IMR-90 (cell line): ENCODE measurements around the gene MPZL2. TPM values are rescaled to one million over a fixed set of nuclear protein-coding genes. Genes with fewer than 3 reads are reported as not detected.

Experiments
- ATAC-seq: fragments of 200-7000 bp; cut with Tn5 transposase; 2 replicates; pipeline ENCODE4 v1.9.1; 2020; ENCODE audit warnings: low read depth, mild to moderate bottlenecking, moderate library complexity
- Bru-seq: library from RNA; stranded (reverse); fragments of 400-500 nt; gene quantifications from one replicate; lab custom pipeline; 2021; lab: Mats Ljungman, UMichigan
- BruChase-seq, 2 experiments: library from RNA; stranded (reverse); fragments of 400-500 nt; gene quantifications; one replicate each; lab custom pipeline; 2021; lab: Mats Ljungman, UMichigan
- BruUV-seq: library from RNA; stranded (reverse); fragments of 400-500 nt; replicated peaks from 2 replicates; lab custom pipeline; 2021; lab: Mats Ljungman, UMichigan
- CTCF ChIA-PET: fragments of 300-600 bp; formaldehyde crosslinking; extraction: SDS; loops from one replicate; lab custom pipeline; 2021; ENCODE audit warnings: antibody characterized with exemption; lab: Yijun Ruan, JAX
- POLR2A ChIA-PET: fragments of 300-600 bp; sonication (Branson Sonifier 250); formaldehyde crosslinking; loops from one replicate; lab custom pipeline; 2022; ENCODE audit warnings: antibody characterized with exemption; ENCODE audit not compliant: unreplicated experiment; lab: Charles Lee
- DNase-seq: peaks from one replicate; pipeline ENCODE4 v3.0.0; 2013
- H2AFZ ChIP-seq: replicated peaks from 2 replicates; pipeline ENCODE3; 2013; ENCODE audit warnings: low read length, mild to moderate bottlenecking; ENCODE audit not compliant: poor library complexity
- H2AK5ac ChIP-seq: 2 replicates; pipeline ENCODE4 v1.6.1; 2013; ENCODE audit warnings: low read depth, low read length, inconsistent platforms
- H2AK9ac ChIP-seq: replicated peaks from 2 replicates; pipeline ENCODE3; 2013; ENCODE audit warnings: mild to moderate bottlenecking, low read depth, low read length, moderate library complexity; ENCODE audit not compliant: poor library complexity
- H2BK120ac ChIP-seq: 2 replicates; pipeline ENCODE4 v1.6.1; 2013; ENCODE audit warnings: low read depth, low read length, inconsistent platforms
- H2BK15ac ChIP-seq: 3 replicates; pipeline ENCODE4 v1.6.1; 2013; ENCODE audit warnings: low read depth, low read length, inconsistent platforms
- H2BK20ac ChIP-seq: 2 replicates; pipeline ENCODE4 v1.6.1; 2013; ENCODE audit warnings: low read depth, mild to moderate bottlenecking, inconsistent platforms, low read length, moderate library complexity
- H2BK5ac ChIP-seq: 2 replicates; pipeline ENCODE4 v1.6.1; 2013; ENCODE audit warnings: mild to moderate bottlenecking, low read depth, low read length, inconsistent platforms; ENCODE audit not compliant: poor library complexity, severe bottlenecking
- H3K14ac ChIP-seq: replicated peaks from 2 replicates; pipeline ENCODE4 v1.6.1; 2013; ENCODE audit warnings: low read depth, low read length, inconsistent platforms
- H3K18ac ChIP-seq: 2 replicates; pipeline ENCODE4 v1.6.1; 2013; ENCODE audit warnings: low read depth, low read length, control low read depth
- H3K23ac ChIP-seq: 2 replicates; pipeline ENCODE4 v1.6.1; 2013; ENCODE audit warnings: low read depth, low read length, inconsistent platforms
- H3K27ac ChIP-seq: 2 replicates; pipeline ENCODE4 v1.5.1; 2013; ENCODE audit warnings: mild to moderate bottlenecking, control low read depth, low read length; ENCODE audit not compliant: insufficient read depth
- H3K27me3 ChIP-seq: 2 replicates; pipeline ENCODE4 v1.6.1; 2013; ENCODE audit warnings: low read length; ENCODE audit not compliant: control insufficient read depth, insufficient read depth
- H3K36me3 ChIP-seq: 2 replicates; pipeline ENCODE4 v1.6.1; 2013; ENCODE audit warnings: low read length, mixed read lengths; ENCODE audit not compliant: control insufficient read depth, insufficient read depth
- H3K4ac ChIP-seq: 2 replicates; pipeline ENCODE4 v1.6.1; 2013; ENCODE audit warnings: low read depth, low read length, inconsistent platforms
- H3K4me1 ChIP-seq: 2 replicates; pipeline ENCODE4 v1.6.1; 2013; ENCODE audit warnings: low read length, mixed read lengths; ENCODE audit not compliant: control insufficient read depth, insufficient read depth
- H3K4me2 ChIP-seq: 2 replicates; pipeline ENCODE4 v1.6.1; 2013; ENCODE audit warnings: low read depth, mild to moderate bottlenecking, control low read depth, low read length, moderate library complexity
- H3K4me3 ChIP-seq: 2 replicates; pipeline ENCODE4 v1.5.1; 2013; ENCODE audit warnings: low read depth, mild to moderate bottlenecking, control low read depth, low read length, moderate library complexity; ENCODE audit not compliant: insufficient read depth
- H3K56ac ChIP-seq: 2 replicates; pipeline ENCODE4 v1.6.1; 2013; ENCODE audit warnings: low read length, inconsistent platforms; ENCODE audit not compliant: insufficient read depth; ENCODE audit errors: extremely low read depth
- H3K79me1 ChIP-seq, 2 experiments: 2 replicates each; pipeline ENCODE4 v1.6.1; 2013; ENCODE audit warnings: low read length in 2 of 2, inconsistent platforms in 1 of 2, low read depth in 1 of 2
- H3K9ac ChIP-seq: 2 replicates; pipeline ENCODE4 v1.6.1; 2013; ENCODE audit warnings: low read depth, low read length, control low read depth
- H3K9me1 ChIP-seq: 2 replicates; pipeline ENCODE4 v1.6.1; 2013; ENCODE audit warnings: low read length, inconsistent platforms; ENCODE audit not compliant: insufficient read depth
- H3K9me3 ChIP-seq: 2 replicates; pipeline ENCODE4 v1.6.1; 2013; ENCODE audit warnings: low read length; ENCODE audit not compliant: control insufficient read depth, insufficient read depth
- H4K20me1 ChIP-seq: 2 replicates; pipeline ENCODE4 v1.6.1; 2013; ENCODE audit warnings: low read length, inconsistent platforms; ENCODE audit not compliant: insufficient read depth
- H4K5ac ChIP-seq: 2 replicates; pipeline ENCODE4 v1.6.1; 2013; ENCODE audit warnings: mild to moderate bottlenecking, low read depth, low read length, control low read depth
- H4K8ac ChIP-seq, 2 experiments: 2 replicates each; pipeline ENCODE4 v1.6.1; 2013; ENCODE audit warnings: low read depth in 2 of 2, low read length in 2 of 2, control low read depth in 1 of 2, inconsistent platforms in 1 of 2
- H4K91ac ChIP-seq: 2 replicates; pipeline ENCODE4 v1.6.1; 2013; ENCODE audit warnings: low read depth, low read length, inconsistent platforms; ENCODE audit not compliant: insufficient read depth
- CEBPB ChIP-seq: IDR thresholded peaks from 2 replicates; pipeline ENCODE4 v1.6.1; 2012; ENCODE audit warnings: low read depth, low read length, improper control_type of control experiment
- MXI1 ChIP-seq: IDR thresholded peaks from 2 replicates; pipeline ENCODE4 v1.6.1; 2012; ENCODE audit warnings: low read depth, mild to moderate bottlenecking, low read length, moderate library complexity, borderline replicate concordance
- POLR2A ChIP-seq: IDR thresholded peaks from 2 replicates; pipeline ENCODE4 v1.6.1; 2012; ENCODE audit warnings: mild to moderate bottlenecking, low read depth, low read length
- RAD21 ChIP-seq: IDR thresholded peaks from 2 replicates; pipeline ENCODE4 v1.6.1; 2012; ENCODE audit warnings: low read length, improper control_type of control experiment
- USF2 ChIP-seq: fragments of 150-350 bp; IDR thresholded peaks from 2 replicates; pipeline ENCODE4 v1.6.1; 2017; ENCODE audit warnings: mild to moderate bottlenecking, antibody characterized with exemption, low read length, low read depth
- WGBS, 2 experiments: methylation state at CpG; one replicate each; pipeline versions ENCODE4 v1.1.5 to v1.1.7; 2013; ENCODE audit warnings: missing lambda C conversion rate in 2 of 2; ENCODE audit not compliant: insufficient read length in 1 of 2; ENCODE audit errors: extremely low coverage in 2 of 2; 5-methylcytosine and 5-hydroxymethylcytosine counted together
- dilution Hi-C: fragments of 300-500 bp; cut with HindIII; formaldehyde crosslinking; loops from one replicate; pipeline ENCODE4 v1.14.3; 2018; ENCODE audit warnings: low sequenced_read_pairs; ENCODE audit not compliant: unreplicated experiment
- in situ Hi-C: fragments of 300-500 bp; cut with MboI; formaldehyde crosslinking; loops from 3 replicates; pipeline ENCODE4 v1.14.3; 2019; ENCODE audit warnings: low sequenced_read_pairs, inconsistent platforms, mixed read lengths
- intact Hi-C: fragments of 100-400 bp; cut with micrococcal nuclease; formaldehyde crosslinking; loops from 2 replicates; pipeline ENCODE4 v1.10.0; 2022
- long read RNA-seq: library from polyadenylated mRNA; unstranded; transcript quantifications from one replicate; pipeline ENCODE4 v2.0.0, GENCODE V29; 2021; ENCODE audit not compliant: unreplicated experiment
- polyA plus RNA-seq, 3 experiments: library from polyadenylated mRNA; depleted of rRNA; stranded (reverse); fragments of >200 nt; gene quantifications; 2 replicates each; pipeline ENCODE4 v1.2.3, GENCODE V29; 2012; ENCODE audit warnings: low replicate concordance in 1 of 3
- total RNA-seq: library from RNA; depleted of rRNA; stranded (reverse); fragments of >200 nt; gene quantifications from 2 replicates; pipeline ENCODE4 v1.2.3, GENCODE V29; 2012; rRNA removed

Gene MPZL2
- total RNA-seq (not detected in 2 replicates), polyA plus RNA-seq (2012; rRNA removed) (not detected in 2 replicates), Bru-seq, nascent RNA (not detected), BruChase-seq, experiment 1, labeled RNA remaining after a 6-hour chase (percentile 7 among the genes with signal in this experiment), BruChase-seq, experiment 2, labeled RNA remaining after a 2-hour chase (percentile 19 among the genes with signal in this experiment)
- polyA plus RNA-seq (2012; cell fraction: cytosol; rRNA removed) = not detected in 2 replicates
- polyA plus RNA-seq (2012; cell fraction: nucleus; rRNA removed; ENCODE audit: low replicate concordance) = not detected in 2 replicates
- long read RNA-seq = 0 reads

GRCh38 chr11:118263695-118264568 lies at the start of gene MPZL2:
MPZL2 (minus strand) TSS chr11:118264297; CDS start chr11:118264153, 144 bp downstream.
- H3K4me1 ChIP-seq = no peaks in the 10 kb centered on the region
- no peaks in the 10 kb centered on the region for H3K36me3 ChIP-seq
- no peak within 1 kb of the TSS for H3K56ac ChIP-seq
- no peak within 1 kb of the TSS for H2BK5ac ChIP-seq
- no peak within 1 kb of the TSS for H3K4me2 ChIP-seq
- no peak within 1 kb of the TSS for H3K14ac ChIP-seq
- no peaks in the 10 kb centered on the region for H3K9me3 ChIP-seq
- CTCF ChIA-PET = no interaction called here
- no peak within 1 kb of the TSS for H3K4ac ChIP-seq
- dilution Hi-C loops (no loop called here), in situ Hi-C loops (no loop called here), intact Hi-C loops (no loop called here)
- no peak within 1 kb of the TSS for H2BK20ac ChIP-seq
- no peaks in the 10 kb centered on the region for H3K79me1 ChIP-seq
- H2AK5ac ChIP-seq = no peak within 1 kb of the TSS
- no peak within 1 kb of the TSS for H2BK15ac ChIP-seq
- H3K27me3 ChIP-seq = peaks cover 23% of the 10 kb centered on the region
- no TSS peak for BruUV-seq
- no peak within 1 kb of the TSS for H2AK9ac ChIP-seq
- no peak within 1 kb of the TSS for H2BK120ac ChIP-seq
- H3K9me1 ChIP-seq = no peaks in the 10 kb centered on the region
- ATAC-seq (peak; percentile 35), DNase-seq (no peak)
- WGBS, 2 experiments = 4% methylated on average over 5 of the region's 19 CpGs; no CpG with 5 or more reads in 1 of the 2 experiments
- no peak for TF ChIP-seq CEBPB
- TF ChIP-seq MXI1 = no peak
- no peak for TF ChIP-seq POLR2A
- no peak for TF ChIP-seq USF2
- TF ChIP-seq RAD21 = no peak
- no peak within 1 kb of the TSS for H4K5ac ChIP-seq
- no peak within 1 kb of the TSS for H4K8ac ChIP-seq
- no peak within 1 kb of the TSS for H3K18ac ChIP-seq
- H3K4me3 ChIP-seq = no peak within 1 kb of the TSS
- no peak within 1 kb of the TSS for H3K9ac ChIP-seq
- no peak within 1 kb of the TSS for H3K23ac ChIP-seq
- H4K91ac ChIP-seq = no peak within 1 kb of the TSS
- no peak within 1 kb of the TSS for H2AFZ ChIP-seq
- H3K27ac ChIP-seq = no peak within 1 kb of the TSS
- no peaks in the 10 kb centered on the region for H4K20me1 ChIP-seq
- POLR2A ChIA-PET = no interaction called here
